H9 (cell line): ENCODE measurements around the gene IZUMO4. TPM values are rescaled to one million over a fixed set of nuclear protein-coding genes. Genes with fewer than 3 reads are reported as not detected.
A peak's percentile ranks its signal among the peaks of the same experiment; 100 is the strongest.

Experiments used
- DNase-seq: peaks from one replicate; pipeline ENCODE4 v3.0.0-alpha.2; 2017
- H2AFZ ChIP-seq: one replicate; pipeline ENCODE4 v1.6.1; 2013; ENCODE audit warnings: mild to moderate bottlenecking, low read length, control low read depth, moderate library complexity
- H2AK5ac ChIP-seq: 2 replicates; pipeline ENCODE4 v1.6.1; 2013; ENCODE audit warnings: low read length, control low read depth, mixed read lengths; ENCODE audit not compliant: insufficient read length
- H2BK120ac ChIP-seq: one replicate; pipeline ENCODE4 v1.6.1; 2013; ENCODE audit warnings: low read depth, mild to moderate bottlenecking, low read length, control low read depth, inconsistent platforms; ENCODE audit not compliant: poor library complexity, severe bottlenecking
- H2BK12ac ChIP-seq: 2 replicates; pipeline ENCODE4 v1.6.1; 2013; ENCODE audit warnings: low read length, control low read depth, mixed read lengths, low read depth; ENCODE audit not compliant: insufficient read length
- H2BK15ac ChIP-seq: 2 replicates; pipeline ENCODE4 v1.6.1; 2013; ENCODE audit warnings: low read depth, low read length, control low read depth
- H2BK20ac ChIP-seq: one replicate; pipeline ENCODE4 v1.6.1; 2013; ENCODE audit warnings: low read depth, mild to moderate bottlenecking, low read length, control low read depth, inconsistent platforms; ENCODE audit not compliant: poor library complexity, severe bottlenecking
- H2BK5ac ChIP-seq: 2 replicates; pipeline ENCODE4 v1.6.1; 2013; ENCODE audit warnings: low read length, control low read depth, mixed read lengths; ENCODE audit not compliant: insufficient read length
- H3K14ac ChIP-seq: 2 replicates; pipeline ENCODE4 v1.6.1; 2013; ENCODE audit warnings: low read length, control low read depth; ENCODE audit not compliant: insufficient read depth
- H3K18ac ChIP-seq: 2 replicates; pipeline ENCODE4 v1.6.1; 2013; ENCODE audit warnings: low read depth, mild to moderate bottlenecking, mixed read lengths, low read length, control low read depth; ENCODE audit not compliant: insufficient read length
- H3K23ac ChIP-seq: 2 replicates; pipeline ENCODE4 v1.6.1; 2013; ENCODE audit warnings: low read length, control low read depth, mixed read lengths, low read depth; ENCODE audit not compliant: insufficient read length
- H3K23me2 ChIP-seq: 2 replicates; pipeline ENCODE4 v1.6.1; 2013; ENCODE audit warnings: low read depth, mild to moderate bottlenecking, mixed read lengths, low read length, control low read depth; ENCODE audit not compliant: insufficient read length, poor library complexity, severe bottlenecking
- H3K27ac ChIP-seq: 2 replicates; pipeline ENCODE4 v1.5.1; 2013; ENCODE audit warnings: low read length, control low read depth, mixed read lengths, low read depth; ENCODE audit not compliant: insufficient read length
- H3K27me3 ChIP-seq: 2 replicates; pipeline ENCODE4 v1.6.1; 2013; ENCODE audit warnings: low read length, control low read depth, inconsistent platforms; ENCODE audit not compliant: insufficient read depth
- H3K4ac ChIP-seq: 2 replicates; pipeline ENCODE4 v1.6.1; 2013; ENCODE audit warnings: low read depth, mild to moderate bottlenecking, control low read depth, inconsistent platforms, low read length, moderate library complexity
- H3K4me1 ChIP-seq: 2 replicates; pipeline ENCODE4 v1.6.1; 2013; ENCODE audit warnings: low read length, control low read depth, inconsistent platforms; ENCODE audit not compliant: insufficient read depth
- H3K4me2 ChIP-seq: 2 replicates; pipeline ENCODE4 v1.6.1; 2013; ENCODE audit warnings: low read length, control low read depth, mixed read lengths; ENCODE audit not compliant: insufficient read length, insufficient read depth
- H3K56ac ChIP-seq: 2 replicates; pipeline ENCODE4 v1.6.1; 2013; ENCODE audit warnings: low read depth, mild to moderate bottlenecking, mixed read lengths, low read length, control low read depth; ENCODE audit not compliant: insufficient read length
- H3K79me1 ChIP-seq: 2 replicates; pipeline ENCODE4 v1.6.1; 2013; ENCODE audit warnings: low read depth, mild to moderate bottlenecking, moderate library complexity, low read length, control low read depth, inconsistent platforms; ENCODE audit not compliant: insufficient read depth, poor library complexity, severe bottlenecking
- H3K79me2 ChIP-seq: 2 replicates; pipeline ENCODE4 v1.6.1; 2013; ENCODE audit warnings: low read length, control low read depth, inconsistent platforms; ENCODE audit not compliant: insufficient read depth
- H3K9ac ChIP-seq: 2 replicates; pipeline ENCODE4 v1.6.1; 2013; ENCODE audit warnings: low read length, control low read depth, mixed read lengths; ENCODE audit not compliant: insufficient read length; ENCODE audit errors: extremely low read depth
- H3K9me3 ChIP-seq: one replicate; pipeline ENCODE4 v1.6.1; 2013; ENCODE audit warnings: low read depth, low read length, inconsistent platforms; ENCODE audit not compliant: control insufficient read depth
- H3T11ph ChIP-seq: one replicate; pipeline ENCODE4 v1.6.1; 2013; ENCODE audit warnings: mild to moderate bottlenecking, low read length, control low read depth, inconsistent platforms
- H4K20me1 ChIP-seq: one replicate; pipeline ENCODE4 v1.6.1; 2013; ENCODE audit not compliant: control insufficient read depth, insufficient read length, insufficient read depth
- H4K5ac ChIP-seq: 2 replicates; pipeline ENCODE4 v1.6.1; 2013; ENCODE audit warnings: low read depth, mild to moderate bottlenecking, mixed read lengths, low read length, control low read depth; ENCODE audit not compliant: insufficient read length
- H4K8ac ChIP-seq: replicated peaks from 2 replicates; pipeline ENCODE4 v1.6.1; 2013; ENCODE audit warnings: low read length, control low read depth, mixed read lengths, low read depth; ENCODE audit not compliant: insufficient read length
- H4K91ac ChIP-seq: 2 replicates; pipeline ENCODE4 v1.6.1; 2013; ENCODE audit warnings: low read depth, mild to moderate bottlenecking, moderate library complexity, mixed read lengths, low read length, control low read depth; ENCODE audit not compliant: insufficient read length
- H3K27ac Mint-ChIP-seq, 3 experiments: 2 replicates in 2 of 3; 3 replicates in 1 of 3; pipeline ENCODE4 v1.8.0; 2020 to 2021; ENCODE audit warnings: mixed read lengths in 3 of 3, mild to moderate bottlenecking in 1 of 3, moderate library complexity in 1 of 3
- H3K27me3 Mint-ChIP-seq: 2 replicates; pipeline ENCODE4 v1.8.0; 2021; ENCODE audit warnings: low read depth, mild to moderate bottlenecking, moderate library complexity, mixed read lengths
- H3K36me3 Mint-ChIP-seq, 3 experiments: 2 replicates in 2 of 3; 3 replicates in 1 of 3; pipeline ENCODE4 v1.8.0; 2020 to 2021; ENCODE audit warnings: low read depth in 3 of 3, mixed read lengths in 3 of 3; ENCODE audit not compliant: insufficient read depth in 1 of 3
- H3K4me1 Mint-ChIP-seq, 2 experiments: 2 replicates each; pipeline ENCODE4 v1.8.0; 2020; ENCODE audit warnings: mixed read lengths in 2 of 2
- H3K4me3 Mint-ChIP-seq, 2 experiments: 2 replicates in 1 of 2; 3 replicates in 1 of 2; pipeline ENCODE4 v1.8.0; 2020 to 2021; ENCODE audit warnings: mild to moderate bottlenecking in 2 of 2, mixed read lengths in 2 of 2, moderate library complexity in 1 of 2
- H3K9me3 Mint-ChIP-seq, 2 experiments: 2 replicates in 1 of 2; 3 replicates in 1 of 2; pipeline ENCODE4 v1.8.0; 2020; ENCODE audit warnings: mild to moderate bottlenecking in 2 of 2, mixed read lengths in 2 of 2, moderate library complexity in 1 of 2
- WGBS: extraction: QIAGEN DNeasy Blood & Tissue Kit; methylation state at CpG from one replicate; pipeline ENCODE4 v1.1.7; 2013; ENCODE audit warnings: missing lambda C conversion rate, low lambda C conversion rate, mixed read lengths; ENCODE audit not compliant: insufficient read length; ENCODE audit errors: extremely low coverage; 5-methylcytosine and 5-hydroxymethylcytosine counted together
- total RNA-seq: library from RNA; stranded (reverse); gene quantifications from 2 replicates; pipeline ENCODE4 v1.2.1, GENCODE V29; 2021
- TF ChIP-seq, protein P1 (sequence below): fragments of 200-600 bp; sonication (generic); conservative IDR thresholded peaks from 3 replicates; pipeline ENCODE4 v1.8.0; 2021; ENCODE audit warnings: antibody characterized with exemption, mild to moderate bottlenecking

Gene IZUMO4
- total RNA-seq, 1 experiment from 2014 or later = 2.1 TPM

- no peaks in the 10 kb centered on the region for H3K79me2 ChIP-seq
- H3K9ac ChIP-seq = no peak overlapping the region
- H2AFZ ChIP-seq = no peak overlapping the region
- H3K56ac ChIP-seq = no peak overlapping the region
- Mint-ChIP-seq H3K27ac (0 out of 7 replicates have a peak overlapping the region, but pooled peaks of 1 of the 3 experiments have one; percentile 62), H3K9me3 (no peaks in the 10 kb centered on the region), H3K4me1 (no peaks in the 10 kb centered on the region), H3K4me3 (no peak overlapping the region), H3K36me3 (peaks cover 25 to 67% (median 60%) of the 10 kb centered on the region in 3 experiments; a peak in 6 of 7 replicates), H3K27me3 (no peaks in the 10 kb centered on the region)
- no peak overlapping the region for H2AK5ac ChIP-seq
- H2BK5ac ChIP-seq = no peak overlapping the region
- H4K20me1 ChIP-seq = no peaks in the 10 kb centered on the region
- H4K91ac ChIP-seq = no peak overlapping the region
- H2BK12ac ChIP-seq = no peak overlapping the region
- H3K27me3 ChIP-seq = no peaks in the 10 kb centered on the region
- no peaks in the 10 kb centered on the region for H3K23me2 ChIP-seq
- H3K4me1 ChIP-seq = no peaks in the 10 kb centered on the region
- no peak overlapping the region for H3K14ac ChIP-seq
- H2BK120ac ChIP-seq = no peak overlapping the region
- no peaks in the 10 kb centered on the region for H3K79me1 ChIP-seq
- H3K18ac ChIP-seq = no peak overlapping the region
- H3K9me3 ChIP-seq = no peaks in the 10 kb centered on the region
- H3K4me2 ChIP-seq = no peak overlapping the region
- no peak overlapping the region for H4K5ac ChIP-seq
- H3K27ac ChIP-seq = no peak overlapping the region
- no peak overlapping the region for H2BK15ac ChIP-seq
- no peak overlapping the region for H4K8ac ChIP-seq
- H3T11ph ChIP-seq = no peak overlapping the region
- DNase-seq = no peak
- TF ChIP-seq, protein P1, sequence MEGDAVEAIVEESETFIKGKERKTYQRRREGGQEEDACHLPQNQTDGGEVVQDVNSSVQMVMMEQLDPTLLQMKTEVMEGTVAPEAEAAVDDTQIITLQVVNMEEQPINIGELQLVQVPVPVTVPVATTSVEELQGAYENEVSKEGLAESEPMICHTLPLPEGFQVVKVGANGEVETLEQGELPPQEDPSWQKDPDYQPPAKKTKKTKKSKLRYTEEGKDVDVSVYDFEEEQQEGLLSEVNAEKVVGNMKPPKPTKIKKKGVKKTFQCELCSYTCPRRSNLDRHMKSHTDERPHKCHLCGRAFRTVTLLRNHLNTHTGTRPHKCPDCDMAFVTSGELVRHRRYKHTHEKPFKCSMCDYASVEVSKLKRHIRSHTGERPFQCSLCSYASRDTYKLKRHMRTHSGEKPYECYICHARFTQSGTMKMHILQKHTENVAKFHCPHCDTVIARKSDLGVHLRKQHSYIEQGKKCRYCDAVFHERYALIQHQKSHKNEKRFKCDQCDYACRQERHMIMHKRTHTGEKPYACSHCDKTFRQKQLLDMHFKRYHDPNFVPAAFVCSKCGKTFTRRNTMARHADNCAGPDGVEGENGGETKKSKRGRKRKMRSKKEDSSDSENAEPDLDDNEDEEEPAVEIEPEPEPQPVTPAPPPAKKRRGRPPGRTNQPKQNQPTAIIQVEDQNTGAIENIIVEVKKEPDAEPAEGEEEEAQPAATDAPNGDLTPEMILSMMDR = no peak
- no peak overlapping the region for H2BK20ac ChIP-seq
- H3K23ac ChIP-seq = no peak overlapping the region
- no peak overlapping the region for H3K4ac ChIP-seq
- WGBS = no CpG with 5 or more reads among the region's 11 CpGs
These were observed 32.8 kb downstream of the IZUMO4 start for GRCh38 chr19:2129486-2129885.
